NT2/D1 (cell line): ENCODE measurements around the gene LRCH1.

Experiments used
- DNase-seq: peaks from one replicate; pipeline ENCODE4 v3.0.0-alpha.2; 2011; ENCODE audit warnings: low read depth, low spot score
- H3K27me3 ChIP-seq: 2 replicates; pipeline ENCODE4 v1.6.0; 2011; ENCODE audit warnings: mild to moderate bottlenecking; ENCODE audit not compliant: insufficient read length, insufficient read depth
- H3K36me3 ChIP-seq: 2 replicates; pipeline ENCODE4 v1.6.1; 2011; ENCODE audit warnings: mild to moderate bottlenecking, low read length, mixed read lengths; ENCODE audit not compliant: insufficient read depth, insufficient read length
- H3K4me1 ChIP-seq: 2 replicates; pipeline ENCODE4 v1.5.1; 2011; ENCODE audit not compliant: insufficient read depth, insufficient read length
- H3K4me3 ChIP-seq: 2 replicates; pipeline ENCODE4 v1.5.1; 2011; ENCODE audit warnings: low read depth; ENCODE audit not compliant: insufficient read length
- H3K9ac ChIP-seq: 2 replicates; pipeline ENCODE4 v1.6.0; 2011; ENCODE audit warnings: low read depth; ENCODE audit not compliant: insufficient read length
- H3K9me3 ChIP-seq: 2 replicates; pipeline ENCODE4 v1.5.1; 2011; ENCODE audit warnings: mild to moderate bottlenecking, low read length; ENCODE audit not compliant: insufficient read depth
- SUZ12 ChIP-seq: IDR thresholded peaks from 2 replicates; pipeline ENCODE4 v1.6.1; 2011; ENCODE audit not compliant: insufficient read length, insufficient read depth; ENCODE audit errors: extremely low read depth
- YY1 ChIP-seq: IDR thresholded peaks from 2 replicates; pipeline ENCODE4 v1.6.1; 2011; ENCODE audit not compliant: insufficient read length, insufficient read depth
- ZNF274 ChIP-seq: IDR thresholded peaks from 2 replicates; pipeline ENCODE4 v1.6.1; 2011; ENCODE audit warnings: mild to moderate bottlenecking, low read depth, low read length

LRCH1 gene

DNA sequence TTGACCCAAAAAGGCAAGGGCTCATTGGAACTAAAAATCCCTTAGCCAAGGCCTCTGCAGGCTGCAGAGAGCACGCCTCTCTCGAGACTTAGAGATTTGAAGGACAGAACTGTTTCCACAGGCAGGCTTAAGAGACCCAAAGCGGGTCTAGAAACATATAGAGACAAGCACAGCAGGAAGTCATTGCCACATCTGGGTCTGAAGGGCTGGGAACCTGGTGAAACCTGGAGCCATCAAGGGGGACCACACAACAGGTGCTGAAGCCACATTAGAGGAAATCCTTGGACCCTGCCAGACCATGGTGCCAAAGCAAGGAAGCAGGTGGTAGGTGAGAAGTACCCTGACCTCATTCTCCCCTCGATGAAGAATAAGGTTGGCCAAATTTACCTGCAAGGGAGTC lies 33.8 kb upstream of the LRCH1 start:
- no peak overlapping the region for H3K9ac ChIP-seq
- no peak for TF ChIP-seq YY1
- no peak for TF ChIP-seq SUZ12
- no peak for TF ChIP-seq ZNF274
- peaks cover 11% of the 10 kb centered on the region; the same call in 1 of the 2 replicates for H3K9me3 ChIP-seq
- no peak for DNase-seq
- no peaks in the 10 kb centered on the region for H3K36me3 ChIP-seq
- no peaks in the 10 kb centered on the region for H3K4me1 ChIP-seq
- no peaks in the 10 kb centered on the region for H3K27me3 ChIP-seq
- no peak overlapping the region for H3K4me3 ChIP-seq

- no peak overlapping the region for H3K9ac ChIP-seq
- TF ChIP-seq YY1 (no peak), ZNF274 (no peak), SUZ12 (no peak)
- H3K27me3 ChIP-seq, result no peaks in the 10 kb centered on the region
These were observed 32.8 kb upstream of the LRCH1 start for GRCh38 chr13:46520166-46520565.

DNA sequence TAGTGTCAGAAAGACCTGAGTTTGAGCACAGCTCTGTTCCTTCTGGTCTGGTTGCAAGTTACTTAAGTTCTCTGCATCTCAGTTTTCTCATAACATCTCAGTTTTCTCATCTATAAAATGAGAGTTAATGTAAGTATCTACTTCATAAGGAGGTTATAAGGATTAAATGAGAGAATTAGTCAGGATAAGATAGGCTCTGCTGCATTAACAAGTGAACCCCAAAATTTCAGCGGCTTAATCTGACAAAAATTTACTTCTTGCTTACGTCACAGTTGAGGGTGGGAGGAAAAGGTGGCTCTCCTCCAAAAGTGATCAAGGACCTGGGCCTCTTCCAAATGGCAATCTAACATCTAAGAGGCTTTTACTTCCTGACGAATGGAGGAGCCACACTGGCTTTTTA lies 31.5 kb upstream of the LRCH1 start:
- H3K9ac ChIP-seq, result no peak overlapping the region
- DNase-seq, result no peak
- H3K4me1 ChIP-seq, result no peaks in the 10 kb centered on the region
- TF ChIP-seq YY1 (no peak), ZNF274 (no peak), SUZ12 (no peak)
- H3K4me3 ChIP-seq, result no peak overlapping the region
- H3K36me3 ChIP-seq, result no peaks in the 10 kb centered on the region
- H3K9me3 ChIP-seq, result peaks cover 11% of the 10 kb centered on the region; the same call in 1 of the 2 replicates
- no peaks in the 10 kb centered on the region for H3K27me3 ChIP-seq

More at GRCh38 chr13:46520166-46520565, 32.8 kb upstream of the LRCH1 start:
- Histone ChIP-seq H3K36me3 (no peaks in the 10 kb centered on the region), H3K4me3 (no peak overlapping the region), H3K4me1 (no peaks in the 10 kb centered on the region), H3K9me3 (peaks cover 11% of the 10 kb centered on the region; the same call in 1 of the 2 replicates)
- no peak for DNase-seq

DNA sequence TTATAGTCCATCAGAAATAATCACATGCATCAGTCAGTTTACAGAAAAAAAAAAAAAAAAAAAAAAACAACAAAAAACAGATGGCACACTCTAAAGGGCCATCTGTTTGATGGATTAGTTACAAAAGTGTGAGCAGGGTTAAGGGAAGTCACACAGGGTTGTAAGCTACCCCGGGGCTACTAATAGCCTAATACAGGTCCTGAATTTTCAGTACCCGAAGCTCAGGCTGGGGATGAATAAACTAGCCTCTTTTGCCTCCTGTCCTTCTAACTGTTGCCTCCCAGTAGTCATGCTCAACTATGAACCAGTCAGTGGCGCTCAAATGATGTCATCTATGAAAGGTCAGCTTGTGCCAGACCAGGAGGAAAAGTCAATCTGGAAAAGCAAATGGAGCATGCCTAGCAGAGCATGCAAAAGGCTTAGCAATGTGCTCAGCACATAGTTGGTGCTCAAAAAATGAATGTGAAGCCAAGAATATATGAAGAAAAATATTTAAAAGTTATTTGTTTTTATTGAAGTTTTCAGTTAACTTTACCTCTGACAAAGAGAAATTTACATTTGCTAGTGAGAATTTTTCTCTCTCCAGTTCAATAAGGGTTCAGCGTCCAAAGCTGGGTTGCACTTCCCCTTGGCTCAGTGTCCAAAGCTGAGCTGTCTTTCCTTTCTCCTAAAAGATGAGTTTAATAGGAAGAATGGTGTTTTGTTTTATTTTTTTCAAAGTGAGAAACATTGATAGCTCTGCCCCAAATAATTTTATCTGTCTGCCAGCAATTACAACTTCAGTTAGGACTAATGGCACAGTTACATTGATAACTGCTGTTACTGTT lies 30.8 kb upstream of the LRCH1 start:
- no peak for TF ChIP-seq SUZ12
- no peak for TF ChIP-seq YY1
- no peak for TF ChIP-seq ZNF274

GRCh38 chr13:46522748-46523030 lies 30.3 kb upstream of the LRCH1 start:
- H3K27me3 ChIP-seq, result no peaks in the 10 kb centered on the region
- H3K36me3 ChIP-seq, result no peaks in the 10 kb centered on the region
- no peak for TF ChIP-seq ZNF274
- TF ChIP-seq SUZ12, result no peak
- no peak for TF ChIP-seq YY1
- no peaks in the 10 kb centered on the region for H3K4me1 ChIP-seq
- H3K9ac ChIP-seq, result no peak overlapping the region
- H3K4me3 ChIP-seq, result no peak overlapping the region
- peaks cover 11% of the 10 kb centered on the region; the same call in 1 of the 2 replicates for H3K9me3 ChIP-seq
- no peak for DNase-seq

More for the DNA sequence above, 30.8 kb upstream of the LRCH1 start:
- no peak overlapping the region for H3K4me3 ChIP-seq
- no peaks in the 10 kb centered on the region for H3K36me3 ChIP-seq
- no peak overlapping the region for H3K9ac ChIP-seq
- peaks cover 11% of the 10 kb centered on the region; the same call in 1 of the 2 replicates for H3K9me3 ChIP-seq
- DNase-seq, result no peak
- H3K27me3 ChIP-seq, result no peaks in the 10 kb centered on the region
- H3K4me1 ChIP-seq, result no peaks in the 10 kb centered on the region

GRCh38 chr13:46523972-46524752 lies 28.8 kb upstream of the LRCH1 start:
- H3K4me1 ChIP-seq, result no peaks in the 10 kb centered on the region
- H3K36me3 ChIP-seq, result no peaks in the 10 kb centered on the region
- DNase-seq, result no peak
- peaks cover 11% of the 10 kb centered on the region; the same call in 1 of the 2 replicates for H3K9me3 ChIP-seq
- no peak overlapping the region for H3K4me3 ChIP-seq
- H3K9ac ChIP-seq, result no peak overlapping the region
- TF ChIP-seq SUZ12, result no peak
- H3K27me3 ChIP-seq, result no peaks in the 10 kb centered on the region

DNA sequence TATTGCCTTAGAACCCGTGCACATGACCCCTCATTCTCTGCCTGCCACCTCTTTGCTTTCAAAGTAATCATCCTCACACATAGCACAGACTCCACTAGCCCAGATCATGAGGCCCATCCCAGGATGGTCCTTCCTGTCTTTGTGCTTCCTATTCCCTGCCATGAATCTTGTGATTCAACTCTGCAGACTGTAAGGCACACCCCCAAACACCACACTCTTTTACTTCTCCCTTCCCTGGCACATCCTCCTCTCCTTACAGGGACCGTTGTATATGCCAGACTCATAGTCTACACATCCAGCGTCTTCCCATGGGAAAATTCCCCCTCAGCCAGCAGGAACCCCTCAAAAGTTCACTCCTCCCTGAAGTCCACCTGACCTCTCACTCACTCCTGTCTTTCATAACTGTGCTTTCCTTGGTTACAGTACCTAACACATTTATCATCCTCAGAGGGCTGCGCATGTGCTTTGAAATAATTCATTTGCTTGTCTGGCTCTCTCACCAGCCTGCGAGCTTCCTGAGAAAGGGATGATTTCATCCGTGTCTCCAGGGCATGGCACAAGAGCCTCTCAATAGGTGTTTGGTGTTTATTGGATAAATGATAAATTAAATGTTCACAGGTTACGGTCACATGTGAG lies 26.8 kb upstream of the LRCH1 start:
- Histone ChIP-seq H3K27me3 (no peaks in the 10 kb centered on the region), H3K36me3 (no peaks in the 10 kb centered on the region), H3K4me1 (no peaks in the 10 kb centered on the region), H3K9me3 (peaks cover 9% of the 10 kb centered on the region; the same call in 1 of the 2 replicates), H3K9ac (no peak overlapping the region), H3K4me3 (no peak overlapping the region)
- TF ChIP-seq SUZ12, result no peak
- TF ChIP-seq YY1, result no peak
- TF ChIP-seq ZNF274, result no peak
- DNase-seq, result no peak
